NCI-H446 treated with DMSO at 0.1 percent for 48 hours (cell line): ENCODE measurements around the gene MYCBP.
"Not testable (repeated sequence)": the region's sequence is repeated elsewhere in the genome, so short reads cannot be mapped to it uniquely, and the experiment has no call there.

Source experiments
- DNase-seq: peaks from one replicate; lab custom pipeline; 2025; lab: John Stamatoyannopoulos, UW

Gene MYCBP

GRCh38 chr1:38873027-38873969 is at the start of gene MYCBP:
Gene MYCBP, minus strand, starts transcription at chr1:38873348. Its CDS starts 43 bp downstream, at chr1:38873305.
- peak; percentile 94 for DNase-seq

GRCh38 chr1:38919130-38919529 is 46.0 kb upstream of the MYCBP start:
- DNase-seq = no peak

- DNase-seq = no peak
Measured at GRCh38 chr1:38918568-38918967, 45.4 kb upstream of the MYCBP start.

GRCh38 chr1:38917772-38918171 is 44.6 kb upstream of the MYCBP start:
- DNase-seq = no peak

- no peak for DNase-seq
Measured at GRCh38 chr1:38917337-38917736, 44.2 kb upstream of the MYCBP start.

- DNase-seq = no peak
Measured at GRCh38 chr1:38915352-38915948, 42.3 kb upstream of the MYCBP start.

GRCh38 chr1:38914908-38915307 is 41.8 kb upstream of the MYCBP start:
- not testable (repeated sequence) for DNase-seq

- no peak for DNase-seq
Measured at GRCh38 chr1:38908821-38909220, 35.7 kb upstream of the MYCBP start.

GRCh38 chr1:38905985-38906384 is 32.8 kb upstream of the MYCBP start:
- DNase-seq = no peak

GRCh38 chr1:38899560-38899959 is 26.4 kb upstream of the MYCBP start:
- DNase-seq = no peak

- DNase-seq = no peak
Measured at GRCh38 chr1:38898653-38899230, 25.6 kb upstream of the MYCBP start.

GRCh38 chr1:38896169-38896568 is 23.0 kb upstream of the MYCBP start:
- no peak for DNase-seq

GRCh38 chr1:38892976-38893375 is 19.8 kb upstream of the MYCBP start:
- DNase-seq = no peak

- no peak for DNase-seq
Measured at GRCh38 chr1:38891753-38892152, 18.6 kb upstream of the MYCBP start.

GRCh38 chr1:38889589-38889988 is 16.4 kb upstream of the MYCBP start:
- no peak for DNase-seq

- DNase-seq = no peak
Measured at GRCh38 chr1:38888423-38889333, 15.5 kb upstream of the MYCBP start.

- no peak for DNase-seq
Measured at GRCh38 chr1:38885092-38885491, 11.9 kb upstream of the MYCBP start.

- no peak for DNase-seq
Measured at GRCh38 chr1:38881487-38881886, 8.3 kb upstream of the MYCBP start, which contains the start of gene GJA9. Gene GJA9, minus strand, starts transcription at chr1:38881587. Its CDS starts 5,489 bp downstream, at chr1:38876098.

GRCh38 chr1:38875811-38876210 is 2.7 kb upstream of the MYCBP start:
- DNase-seq = no peak

- no peak for DNase-seq
Measured at GRCh38 chr1:38872401-38873026, 634 bp downstream of the MYCBP start.

GRCh38 chr1:38870996-38871395 is 2.2 kb downstream of the MYCBP start:
- DNase-seq = no peak
